Left renal pelvis (tissue), 4 donors: ENCODE data around the gene FOXJ3. TPM values are rescaled to one million over a fixed set of nuclear protein-coding genes. Genes with fewer than 3 reads are reported as not detected.

Experiments
- DNase-seq, 4 donors: peaks; one replicate each; pipeline ENCODE4 v3.0.0-alpha.2; 2013; ENCODE audit warnings: low read depth in 4 of 4, low spot score in 3 of 4
- polyA plus RNA-seq, 4 donors: library from polyadenylated mRNA; unstranded; fragments of 120-200 nt; gene quantifications; one replicate each; pipeline ENCODE4 v1.2.1, GENCODE V29; 2013; ENCODE audit not compliant: insufficient read length in 4 of 4

The FOXJ3 gene
- polyA plus RNA-seq, 4 donors = 42.4 to 48.5 (median 44.8) TPM

- DNase-seq = no peak
Observed at GRCh38 chr1:42127767-42128166, 207.3 kb downstream of the FOXJ3 start.

Other genes with a start within 250 kb of the FOXJ3 start
- not detected for gene GUCA2B, start 181.8 kb downstream of the FOXJ3 start, polyA plus RNA-seq
- gene GUCA2A, start 170.5 kb downstream of the FOXJ3 start, polyA plus RNA-seq = not detected
- gene RIMKLA, start 45.6 kb upstream of the FOXJ3 start, polyA plus RNA-seq = under 1 TPM; 0.59 to 0.70 (median 0.64) TPM
- gene ZMYND12, start 120.8 kb upstream of the FOXJ3 start, polyA plus RNA-seq = 1 to 10 TPM; 1.0 to 5.1 (median 3.6) TPM
- 10 to 100 TPM; 50.1 to 97.3 (median 86.7) TPM for gene PPCS, start 121.3 kb upstream of the FOXJ3 start, polyA plus RNA-seq
- gene CCDC30, start 128.1 kb upstream of the FOXJ3 start, polyA plus RNA-seq = 10 to 100 TPM in 3 of 4 donors, 1 to 10 TPM in 1; 5.8 to 22.0 (median 17.8) TPM